ENCODE data around the gene ZNF441.

ZNF441 gene

GRCh38 chr19:11781295-11782057 lies 14.7 kb downstream of the ZNF441 start:
- Histone ChIP-seq H3K9ac (ENCODE audit: low read length) (no peak overlapping the region), H3K36me3 (ENCODE audit: low read length) (peaks cover 66% of the 10 kb centered on the region), H3K9me3 (ENCODE audit: insufficient read depth, low read length) (peaks cover 67% of the 10 kb centered on the region; the same call in 1 of the 2 replicates), H3K4me2 (ENCODE audit: low read depth, low read length, poor library complexity, severe bottlenecking) (no peak overlapping the region), H3F3A (ENCODE audit: insufficient read depth) (no peaks in the 10 kb centered on the region), H3K27ac (ENCODE audit: low read depth, low read length) (no peak overlapping the region), H3K9me2 (replicated peaks; ENCODE audit: insufficient read depth, low read length) (no peaks in the 10 kb centered on the region), H4K20me1 (ENCODE audit: low read depth, low read length) (no peaks in the 10 kb centered on the region), H2AFZ (ENCODE audit: low read depth, low read length, severe bottlenecking) (no peak overlapping the region), H3K4me3 (ENCODE audit: insufficient read depth, low read length, poor library complexity, severe bottlenecking) (no peak overlapping the region), H3K79me2 (ENCODE audit: insufficient read depth, low read length) (peaks cover 7% of the 10 kb centered on the region), H3K27me3 (ENCODE audit: low read length) (no peaks in the 10 kb centered on the region)
- TF ChIP-seq EZH2phosphoT487 (conservative IDR thresholded peaks at IDR 0.05; ENCODE audit: low read length) = no peak
- TF ChIP-seq, protein P1, sequence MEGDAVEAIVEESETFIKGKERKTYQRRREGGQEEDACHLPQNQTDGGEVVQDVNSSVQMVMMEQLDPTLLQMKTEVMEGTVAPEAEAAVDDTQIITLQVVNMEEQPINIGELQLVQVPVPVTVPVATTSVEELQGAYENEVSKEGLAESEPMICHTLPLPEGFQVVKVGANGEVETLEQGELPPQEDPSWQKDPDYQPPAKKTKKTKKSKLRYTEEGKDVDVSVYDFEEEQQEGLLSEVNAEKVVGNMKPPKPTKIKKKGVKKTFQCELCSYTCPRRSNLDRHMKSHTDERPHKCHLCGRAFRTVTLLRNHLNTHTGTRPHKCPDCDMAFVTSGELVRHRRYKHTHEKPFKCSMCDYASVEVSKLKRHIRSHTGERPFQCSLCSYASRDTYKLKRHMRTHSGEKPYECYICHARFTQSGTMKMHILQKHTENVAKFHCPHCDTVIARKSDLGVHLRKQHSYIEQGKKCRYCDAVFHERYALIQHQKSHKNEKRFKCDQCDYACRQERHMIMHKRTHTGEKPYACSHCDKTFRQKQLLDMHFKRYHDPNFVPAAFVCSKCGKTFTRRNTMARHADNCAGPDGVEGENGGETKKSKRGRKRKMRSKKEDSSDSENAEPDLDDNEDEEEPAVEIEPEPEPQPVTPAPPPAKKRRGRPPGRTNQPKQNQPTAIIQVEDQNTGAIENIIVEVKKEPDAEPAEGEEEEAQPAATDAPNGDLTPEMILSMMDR (IDR thresholded peaks at IDR 0.05; ENCODE audit: insufficient read depth, low read length, poor library complexity, severe bottlenecking) = no peak

- no peaks in the 10 kb centered on the region for H3F3A ChIP-seq (ENCODE audit: insufficient read depth)
- no peaks in the 10 kb centered on the region for H3K9me2 ChIP-seq (replicated peaks; ENCODE audit: insufficient read depth, low read length)
- peaks cover 46% of the 10 kb centered on the region for H3K36me3 ChIP-seq (ENCODE audit: low read length)
- TF ChIP-seq, protein P1 (IDR thresholded peaks at IDR 0.05; ENCODE audit: insufficient read depth, low read length, poor library complexity, severe bottlenecking) = no peak
- TF ChIP-seq EZH2phosphoT487 (conservative IDR thresholded peaks at IDR 0.05; ENCODE audit: low read length) = no peak
- H3K4me2 ChIP-seq (ENCODE audit: low read depth, low read length, poor library complexity, severe bottlenecking) = no peak overlapping the region
- H3K27me3 ChIP-seq (ENCODE audit: low read length) = no peaks in the 10 kb centered on the region
- H3K27ac ChIP-seq (ENCODE audit: low read depth, low read length) = no peak overlapping the region
- no peaks in the 10 kb centered on the region for H3K79me2 ChIP-seq (ENCODE audit: insufficient read depth, low read length)
- no peak overlapping the region for H2AFZ ChIP-seq (ENCODE audit: low read depth, low read length, severe bottlenecking)
- H4K20me1 ChIP-seq (ENCODE audit: low read depth, low read length) = no peaks in the 10 kb centered on the region
- H3K4me3 ChIP-seq (ENCODE audit: insufficient read depth, low read length, poor library complexity, severe bottlenecking) = no peak overlapping the region
- H3K9me3 ChIP-seq (ENCODE audit: insufficient read depth, low read length) = peaks cover 57% of the 10 kb centered on the region; the same call in 1 of the 2 replicates
- H3K9ac ChIP-seq (ENCODE audit: low read length) = no peak overlapping the region
Measured at GRCh38 chr19:11783767-11784166, 17.0 kb downstream of the ZNF441 start.

DNA sequence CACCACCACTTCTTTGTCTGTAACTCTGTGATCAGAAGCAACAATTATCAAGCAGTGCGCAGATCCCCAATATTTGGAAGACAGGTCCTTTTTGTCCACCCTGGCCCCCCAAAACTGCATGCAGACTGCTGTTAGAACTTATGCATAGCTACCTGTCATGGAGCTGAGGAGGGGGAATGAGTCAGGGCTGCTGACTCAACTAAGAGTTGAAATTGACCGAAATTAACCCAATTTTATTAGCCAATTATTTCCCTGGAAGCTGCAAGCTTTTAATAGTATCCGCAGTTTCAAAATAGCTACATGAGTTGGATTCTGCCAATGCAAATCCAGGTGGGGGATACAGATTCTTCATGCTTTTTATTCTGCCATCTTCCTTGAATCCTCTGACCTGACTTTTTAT lies 17.6 kb downstream of the ZNF441 start:
- Histone ChIP-seq H3K79me2 (ENCODE audit: insufficient read depth, low read length) (no peaks in the 10 kb centered on the region), H4K20me1 (ENCODE audit: low read depth, low read length) (no peaks in the 10 kb centered on the region), H3K27ac (ENCODE audit: low read depth, low read length) (no peak overlapping the region), H3K4me2 (ENCODE audit: low read depth, low read length, poor library complexity, severe bottlenecking) (no peak overlapping the region), H3K9me2 (replicated peaks; ENCODE audit: insufficient read depth, low read length) (no peaks in the 10 kb centered on the region), H3K4me3 (ENCODE audit: insufficient read depth, low read length, poor library complexity, severe bottlenecking) (no peak overlapping the region), H3F3A (ENCODE audit: insufficient read depth) (no peaks in the 10 kb centered on the region), H2AFZ (ENCODE audit: low read depth, low read length, severe bottlenecking) (no peak overlapping the region), H3K27me3 (ENCODE audit: low read length) (no peaks in the 10 kb centered on the region), H3K9me3 (ENCODE audit: insufficient read depth, low read length) (peaks cover 59% of the 10 kb centered on the region; the same call in 1 of the 2 replicates), H3K9ac (ENCODE audit: low read length) (no peak overlapping the region), H3K36me3 (ENCODE audit: low read length) (peaks cover 42% of the 10 kb centered on the region)
- TF ChIP-seq EZH2phosphoT487 (conservative IDR thresholded peaks at IDR 0.05; ENCODE audit: low read length) = no peak
- TF ChIP-seq, protein P1 (IDR thresholded peaks at IDR 0.05; ENCODE audit: insufficient read depth, low read length, poor library complexity, severe bottlenecking) = no peak
